Measurements from ENCODE around the gene MEGF9. TPM values are rescaled to one million over a fixed set of nuclear protein-coding genes. Genes with fewer than 3 reads are reported as not detected.

MEGF9 gene
- total and polyA plus RNA-seq, 2 of the 13 experiments (the other 11 are each of a cell fraction or from before 2014, with no cell fraction given) = 3.1 to 3.3 TPM

DNA sequence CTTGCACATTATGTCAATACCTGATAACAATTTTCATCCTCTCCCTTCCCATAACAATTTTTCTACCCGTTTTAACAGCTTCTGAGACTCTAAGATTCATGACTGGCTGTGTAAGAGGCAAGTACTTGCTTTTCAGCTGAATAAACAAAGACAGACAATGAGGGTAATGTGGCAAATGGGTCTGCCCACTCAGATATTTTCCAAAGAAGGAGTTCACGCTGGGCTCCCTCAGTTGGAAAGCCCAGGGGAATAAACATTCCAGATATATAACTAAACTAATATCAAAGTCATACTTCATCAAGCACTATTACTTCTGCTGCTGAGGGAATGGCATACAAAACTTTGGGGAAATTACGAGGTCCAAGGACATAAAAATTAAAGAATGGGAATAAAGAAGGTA, 24.4 kb downstream of the MEGF9 start:
- in situ Hi-C loops (cut with HindIII; ENCODE audit: extremely low pct_ligation_motif_present, low pct_unique_long_range_greater_than_20kb) = no loop called here
- no TSS peak for BruUV-seq (replicated peaks)
- no peaks in the 10 kb centered on the region for H3K9me3 ChIP-seq (ENCODE audit: low read length)
- H3K27me3 ChIP-seq (ENCODE audit: control insufficient read depth in 1 of 2, insufficient read depth in 2 of 2, low read length in 2 of 2) = no peaks in the 10 kb centered on the region
- no peak overlapping the region for H3K9ac ChIP-seq (ENCODE audit: insufficient read depth, low read depth, low read length)
- H3K4me2 ChIP-seq (ENCODE audit: low read depth, low read length) = no peak overlapping the region
- H3K4me1 ChIP-seq (ENCODE audit: insufficient read depth, low read length) = peaks cover 34% of the 10 kb centered on the region
- TF ChIP-seq, protein P1, sequence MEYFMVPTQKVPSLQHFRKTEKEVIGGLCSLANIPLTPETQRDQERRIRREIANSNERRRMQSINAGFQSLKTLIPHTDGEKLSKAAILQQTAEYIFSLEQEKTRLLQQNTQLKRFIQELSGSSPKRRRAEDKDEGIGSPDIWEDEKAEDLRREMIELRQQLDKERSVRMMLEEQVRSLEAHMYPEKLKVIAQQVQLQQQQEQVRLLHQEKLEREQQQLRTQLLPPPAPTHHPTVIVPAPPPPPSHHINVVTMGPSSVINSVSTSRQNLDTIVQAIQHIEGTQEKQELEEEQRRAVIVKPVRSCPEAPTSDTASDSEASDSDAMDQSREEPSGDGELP (IDR thresholded peaks at IDR 0.05; ENCODE audit: borderline replicate concordance, low read depth) = peak; percentile 59; the same call in 1 of the 2 replicates
- no peak for TF ChIP-seq ZNF800 (CRISPR knock-in tag; IDR thresholded peaks at IDR 0.05)
- no peaks in the 10 kb centered on the region for H4K20me1 ChIP-seq (ENCODE audit: insufficient read depth, low read length)
- DNase-seq (ENCODE audit: low spot score) (no peak), FAIRE-seq (no peak), ATAC-seq (no peak)
- ChIA-PET CTCF (ENCODE audit: low intra/inter-chr PET ratio, low total read pairs) (no interaction called here), POLR2A (no interaction called here)
- no peak overlapping the region for H2AFZ ChIP-seq (ENCODE audit: low read length)
- no peaks in the 10 kb centered on the region for H3K36me3 ChIP-seq (replicated peaks in 1 of 2; ENCODE audit: control insufficient read depth in 1 of 2, insufficient read depth in 2 of 2, low read length in 2 of 2)
- WGBS (ENCODE audit: low lambda C conversion rate) = 83% methylated on average over 3 of the region's 3 CpGs
- intact Hi-C loops (cut with micrococcal nuclease; ENCODE audit: unreplicated experiment) = no loop called here
- H3K27ac ChIP-seq (ENCODE audit: extremely low read length, insufficient read depth, low read length) = no peak overlapping the region
- no peaks in the 10 kb centered on the region for H3K79me2 ChIP-seq (ENCODE audit: insufficient read depth, low read length)
- H3K4me3 ChIP-seq (replicated peaks in 1 of 3; ENCODE audit: insufficient read depth in 1 of 3, low read depth in 2 of 3, low read length in 3 of 3) = no peak overlapping the region

GRCh38 chr9:120688758-120689157, 25.5 kb downstream of the MEGF9 start:
- H3K27me3 ChIP-seq (ENCODE audit: control insufficient read depth in 1 of 2, insufficient read depth in 2 of 2, low read length in 2 of 2) = no peaks in the 10 kb centered on the region
- no peaks in the 10 kb centered on the region for H3K9me3 ChIP-seq (ENCODE audit: low read length)
- H3K79me2 ChIP-seq (ENCODE audit: insufficient read depth, low read length) = no peaks in the 10 kb centered on the region
- no peaks in the 10 kb centered on the region for H3K36me3 ChIP-seq (replicated peaks in 1 of 2; ENCODE audit: control insufficient read depth in 1 of 2, insufficient read depth in 2 of 2, low read length in 2 of 2)
- no peak overlapping the region for H3K4me2 ChIP-seq (ENCODE audit: low read depth, low read length)
- ATAC-seq (no peak), DNase-seq (ENCODE audit: low spot score) (no peak), FAIRE-seq (no peak)
- BruUV-seq (replicated peaks) = no TSS peak
- POLR2A ChIA-PET = no interaction called here
- no peak overlapping the region for H3K27ac ChIP-seq (ENCODE audit: extremely low read length, insufficient read depth, low read length)
- CTCF ChIA-PET (ENCODE audit: low intra/inter-chr PET ratio, low total read pairs) = no interaction called here
- 81% methylated on average over 3 of the region's 3 CpGs for WGBS (ENCODE audit: low lambda C conversion rate)
- H3K9ac ChIP-seq (ENCODE audit: insufficient read depth, low read depth, low read length) = no peak overlapping the region
- peaks cover 34% of the 10 kb centered on the region for H3K4me1 ChIP-seq (ENCODE audit: insufficient read depth, low read length)
- intact Hi-C loops (cut with micrococcal nuclease; ENCODE audit: unreplicated experiment) (no loop called here), in situ Hi-C loops (cut with HindIII; ENCODE audit: extremely low pct_ligation_motif_present, low pct_unique_long_range_greater_than_20kb) (no loop called here)
- H2AFZ ChIP-seq (ENCODE audit: low read length) = no peak overlapping the region
- no peaks in the 10 kb centered on the region for H4K20me1 ChIP-seq (ENCODE audit: insufficient read depth, low read length)
- H3K4me3 ChIP-seq (replicated peaks in 1 of 3; ENCODE audit: insufficient read depth in 1 of 3, low read depth in 2 of 3, low read length in 3 of 3) = no peak overlapping the region
- TF ChIP-seq, protein P2, sequence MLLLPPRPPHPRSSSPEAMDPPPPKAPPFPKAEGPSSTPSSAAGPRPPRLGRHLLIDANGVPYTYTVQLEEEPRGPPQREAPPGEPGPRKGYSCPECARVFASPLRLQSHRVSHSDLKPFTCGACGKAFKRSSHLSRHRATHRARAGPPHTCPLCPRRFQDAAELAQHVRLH (CRISPR knock-in tag; IDR thresholded peaks at IDR 0.05; ENCODE audit: borderline replicate concordance, low read depth) = no peak
- TF ChIP-seq, protein P3, sequence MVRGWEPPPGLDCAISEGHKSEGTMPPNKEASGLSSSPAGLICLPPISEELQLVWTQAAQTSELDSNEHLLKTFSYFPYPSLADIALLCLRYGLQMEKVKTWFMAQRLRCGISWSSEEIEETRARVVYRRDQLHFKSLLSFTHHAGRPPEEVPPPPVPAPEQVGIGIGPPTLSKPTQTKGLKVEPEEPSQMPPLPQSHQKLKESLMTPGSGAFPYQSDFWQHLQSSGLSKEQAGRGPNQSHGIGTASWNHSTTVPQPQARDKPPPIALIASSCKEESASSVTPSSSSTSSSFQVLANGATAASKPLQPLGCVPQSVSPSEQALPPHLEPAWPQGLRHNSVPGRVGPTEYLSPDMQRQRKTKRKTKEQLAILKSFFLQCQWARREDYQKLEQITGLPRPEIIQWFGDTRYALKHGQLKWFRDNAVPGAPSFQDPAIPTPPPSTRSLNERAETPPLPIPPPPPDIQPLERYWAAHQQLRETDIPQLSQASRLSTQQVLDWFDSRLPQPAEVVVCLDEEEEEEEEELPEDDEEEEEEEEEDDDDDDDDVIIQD (CRISPR knock-in tag; IDR thresholded peaks at IDR 0.05; ENCODE audit: low read depth) = no peak
- TF ChIP-seq ZFP1 (CRISPR knock-in tag; IDR thresholded peaks at IDR 0.05) = no peak
